ENCODE results near the gene PRR35.

GRCh38 chr16:565419-566330 is 5.5 kb downstream of the PRR35 start:
- TF ChIP-seq EZH2 (IDR thresholded peaks at IDR 0.05; ENCODE audit: low read length) (no peak), CTCF (optimal IDR thresholded peaks at IDR 0.05 in 1 of 3, IDR thresholded peaks at IDR 0.05 in 1 of 3, conservative IDR thresholded peaks at IDR 0.05 in 1 of 3; ENCODE audit: extremely low read depth in 1 of 3, insufficient read depth in 2 of 3, low read length in 3 of 3) (no peak)

All from keratinocyte (primary cell).